Spleen (tissue), 7 donors: ENCODE results near the gene SPDYE6.
"Not testable (repeated sequence)": the region's sequence is repeated elsewhere in the genome, so short reads cannot be mapped to it uniquely, and the experiment has no call there.

Source experiments
- CTCF ChIP-seq, 11 experiments: fragments of 200-600 bp in 7 of 11; fragments of 450-650 bp in 4 of 11; sonication (generic) in 4 of 11; IDR thresholded peaks in 8 of 11; conservative IDR thresholded peaks in 3 of 11; 1 replicate in 7 of 11; 2 replicates in 4 of 11; pipeline versions ENCODE4 v1.4.0 to v1.8.0; 2016 to 2021; ENCODE audit warnings: antibody characterized with exemption in 11 of 11, inconsistent platforms in 4 of 11, mild to moderate bottlenecking in 1 of 11
- POLR2A ChIP-seq, 3 donors: fragments of 450-650 bp; IDR thresholded peaks; one replicate each; pipeline ENCODE4 v1.5.1; 2017; ENCODE audit warnings: antibody characterized with exemption in 3 of 3, mild to moderate bottlenecking in 1 of 3
- donor health status: DM: no; HTN: no; CAD: no; lungs with moderate emphysema.
- donor health status: DM: no; HTN: no; CAD: no.
- donor health status: DM: no; HTN: no; CAD: no.

GRCh38 chr7:102356344-102356743, at the start of gene SPDYE6:
- not testable (repeated sequence) for TF ChIP-seq POLR2A (IDR thresholded peaks at IDR 0.05); CTCF (IDR thresholded peaks at IDR 0.05 in 8 of 11, conservative IDR thresholded peaks at IDR 0.05 in 3 of 11)
